HG03066 (cell line): ENCODE data around the gene ADD2.

ENCODE experiments used
- ATAC-seq: cut with Tn5 transposase; IDR thresholded peaks from one replicate; pipeline ENCODE4 v1.9.1; 2021; ENCODE audit warnings: low read depth; ENCODE audit not compliant: unreplicated experiment

ADD2 gene

GRCh38 chr2:70608373-70608772 lies 159.6 kb downstream of the ADD2 start:
- no peak for ATAC-seq

GRCh38 chr2:70607121-70607561 lies 160.9 kb downstream of the ADD2 start:
- ATAC-seq: no peak
